Activated naive CD4-positive, alpha-beta T cell treated with Interleukin-2 at 50 U/mL for 16 hours (primary cell): ENCODE results near the gene KIF7.

ENCODE experiments used
- DNase-seq: peaks from one replicate; pipeline ENCODE4 v3.0.0-alpha.2; 2020

KIF7 gene

GRCh38 chr15:89646416-89647141 is 8.7 kb downstream of the KIF7 start:
- no peak for DNase-seq

DNA sequence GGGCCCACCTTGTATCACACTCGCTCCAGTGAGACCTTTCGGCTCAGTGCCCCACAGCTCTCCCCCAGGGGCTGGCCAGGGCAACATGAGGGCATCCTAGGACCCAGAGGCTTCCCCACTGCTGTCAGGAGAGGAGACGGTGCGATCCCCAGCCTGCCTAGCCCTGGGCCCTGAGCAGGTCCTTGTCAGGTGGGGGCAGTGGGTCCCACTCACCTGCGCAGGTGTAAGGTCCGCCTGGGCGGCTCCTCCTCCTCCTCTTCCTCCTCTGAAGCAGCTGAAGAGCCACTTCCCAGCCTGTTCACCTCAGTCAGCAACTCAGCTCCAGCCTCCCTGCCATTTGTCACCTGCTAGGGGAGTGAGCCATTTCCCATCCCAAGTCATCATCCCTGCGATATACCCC is 9.6 kb downstream of the KIF7 start:
- DNase-seq, result no peak

GRCh38 chr15:89642106-89642505 is 13.2 kb downstream of the KIF7 start:
- DNase-seq, result no peak

GRCh38 chr15:89641053-89641452 is 14.2 kb downstream of the KIF7 start:
- DNase-seq, result no peak

- no peak for DNase-seq
These were observed 15.0 kb downstream of the KIF7 start for GRCh38 chr15:89640245-89640644.

GRCh38 chr15:89633585-89633984 is 21.7 kb downstream of the KIF7 start:
- no peak for DNase-seq

DNA sequence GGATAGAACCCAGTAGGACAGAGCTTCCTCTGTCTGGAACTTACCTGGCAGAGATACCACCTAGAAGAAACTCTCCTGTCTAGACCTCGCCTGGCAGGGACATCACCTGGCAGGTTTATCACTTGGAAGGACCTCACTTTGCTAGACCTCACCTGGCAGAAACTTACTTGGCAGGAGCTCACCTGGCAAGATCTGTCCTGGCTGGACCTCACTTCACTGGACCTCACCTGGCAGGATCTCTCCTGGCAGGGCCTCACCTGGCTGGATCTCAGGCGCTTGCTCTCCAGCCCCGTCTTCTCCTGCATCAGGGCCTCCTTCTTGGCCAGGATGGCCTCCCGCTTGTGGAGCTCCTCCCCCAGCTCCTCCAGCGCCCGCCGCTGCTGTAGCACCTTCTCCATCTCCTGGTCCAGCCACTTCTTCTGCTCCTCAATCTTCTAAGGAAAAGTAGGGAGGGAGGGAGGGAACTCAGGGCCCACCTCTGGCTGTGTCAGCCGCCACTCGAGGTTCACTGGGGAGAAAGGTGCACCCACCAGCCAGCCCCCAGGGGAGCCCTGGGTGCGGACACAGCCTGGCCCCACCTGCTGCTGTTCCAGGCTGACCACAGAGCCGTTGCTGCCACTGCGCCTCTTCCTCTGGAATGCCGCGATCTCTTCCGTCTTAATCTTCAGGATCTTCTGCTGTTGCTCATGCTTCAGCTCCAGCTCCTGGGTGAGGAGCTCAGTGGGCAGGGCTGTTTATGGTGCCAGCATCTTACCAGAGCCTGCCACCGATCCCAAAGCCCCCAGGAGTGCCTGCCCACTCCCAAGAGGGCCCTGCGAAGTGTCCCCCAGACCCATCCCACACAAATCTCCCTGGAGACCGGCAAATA is 22.5 kb downstream of the KIF7 start:
- no peak for DNase-seq

- no peak for DNase-seq
These were observed 23.4 kb downstream of the KIF7 start for GRCh38 chr15:89631902-89632264.

DNA sequence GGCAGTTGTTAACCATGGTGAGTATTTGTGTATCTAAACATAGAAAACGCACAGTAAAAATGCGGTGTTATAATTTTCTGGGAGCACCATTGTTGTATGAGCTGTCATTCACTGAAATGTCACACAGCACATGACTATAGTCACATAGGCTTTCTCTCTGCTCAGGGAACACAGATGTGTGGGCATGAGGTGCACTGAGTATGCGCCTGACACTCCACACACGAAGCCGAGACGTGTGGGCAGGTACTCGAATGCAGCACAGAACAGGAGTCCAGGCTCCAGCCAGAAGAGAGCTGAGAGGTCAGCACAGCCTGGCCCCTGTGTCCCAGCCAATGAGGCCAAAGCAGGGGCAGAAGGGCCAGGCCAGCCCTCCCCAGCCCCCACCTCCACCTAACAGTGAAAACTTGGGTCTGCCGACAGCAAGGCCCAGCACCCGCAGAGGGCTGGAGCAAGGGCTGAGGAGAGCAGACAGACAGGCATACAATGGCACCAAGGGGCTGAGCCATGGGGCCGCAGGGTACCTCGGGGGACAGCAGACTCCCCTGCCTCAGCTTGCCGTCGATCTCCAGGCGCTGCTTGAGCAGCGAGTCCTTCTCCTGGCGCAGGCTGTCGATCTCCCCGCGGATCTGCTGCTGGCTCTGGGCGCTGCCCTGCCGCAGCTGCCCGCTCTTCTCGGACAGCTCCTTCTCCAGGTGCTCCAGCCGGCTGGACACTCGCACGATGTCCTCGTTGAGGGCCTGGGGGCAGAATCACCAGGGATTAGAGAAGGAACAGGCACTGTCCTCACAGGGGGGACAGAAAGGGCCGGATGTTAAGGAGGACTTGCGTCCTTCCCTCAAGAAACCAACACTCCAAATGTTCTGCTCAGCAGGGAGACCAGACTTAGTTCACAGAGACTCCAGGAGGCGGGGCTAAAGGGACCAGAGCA is 24.0 kb downstream of the KIF7 start:
- no peak for DNase-seq

- DNase-seq, result no peak
These were observed 25.0 kb downstream of the KIF7 start for GRCh38 chr15:89630260-89630659.

DNA sequence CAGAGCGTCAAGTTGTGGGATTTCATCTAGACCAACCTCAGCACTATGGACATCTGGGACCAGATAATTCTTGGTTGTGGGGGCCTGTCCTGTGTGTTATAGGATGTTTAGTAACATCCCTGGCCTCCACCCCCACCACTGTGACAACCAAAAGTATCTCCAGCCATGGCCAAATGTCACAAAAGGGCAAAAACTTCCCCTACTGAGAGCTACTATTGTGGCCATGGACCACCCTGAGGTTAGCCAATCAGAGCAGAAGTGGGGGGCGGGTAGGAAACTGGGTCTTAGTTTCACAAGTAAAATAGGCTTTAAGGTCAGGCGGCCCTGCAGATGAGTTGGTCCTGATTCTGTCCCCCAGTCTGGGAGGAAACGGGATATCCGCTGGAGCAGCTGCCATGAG is 25.4 kb downstream of the KIF7 start:
- no peak for DNase-seq

DNA sequence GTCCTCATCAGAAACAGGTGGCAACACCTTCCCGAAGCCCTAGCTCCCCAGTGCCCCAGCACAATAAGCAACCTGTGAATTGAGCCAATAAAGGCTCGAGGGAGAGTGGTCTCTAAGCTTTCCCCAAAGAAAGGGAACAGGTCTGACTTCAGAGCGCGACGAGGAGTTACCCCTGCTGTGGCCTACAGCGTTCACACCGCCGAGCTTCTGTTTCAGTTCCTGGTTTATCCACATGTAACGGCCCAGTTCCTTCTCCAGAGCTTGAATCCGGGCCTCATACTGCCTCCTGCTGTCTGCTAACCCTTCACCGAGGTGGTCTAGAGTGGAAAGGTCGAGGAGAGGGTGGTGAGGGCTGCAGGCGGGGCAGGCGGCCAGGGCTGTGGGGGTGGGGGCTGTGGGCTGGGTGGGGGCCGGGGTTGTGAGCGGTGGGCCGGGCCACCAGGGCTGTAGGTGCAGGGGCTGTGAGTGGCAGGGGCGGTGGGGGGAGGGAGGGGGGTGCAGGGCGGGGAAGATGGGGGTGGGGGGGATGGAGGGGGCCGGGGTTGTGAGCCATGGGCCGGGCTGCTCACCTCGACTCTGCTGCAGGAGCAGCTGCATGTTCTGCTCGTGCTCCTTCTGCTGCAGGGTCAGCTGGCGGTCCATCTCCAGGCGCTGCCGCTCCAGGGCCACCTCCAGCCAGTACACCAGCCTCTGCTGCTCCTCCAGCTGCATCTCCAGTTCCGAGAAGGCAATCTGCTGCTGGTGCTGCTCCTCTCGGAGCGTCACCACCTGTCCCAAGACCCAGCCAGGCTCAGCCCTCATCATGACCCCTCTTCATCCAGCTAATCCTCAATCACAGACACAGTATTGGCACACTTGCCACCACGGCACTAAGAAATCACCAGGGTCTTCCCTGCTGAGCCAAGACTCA is 26.2 kb downstream of the KIF7 start:
- DNase-seq, result no peak

- no peak for DNase-seq
These were observed 27.0 kb downstream of the KIF7 start for GRCh38 chr15:89628301-89628700.

DNA sequence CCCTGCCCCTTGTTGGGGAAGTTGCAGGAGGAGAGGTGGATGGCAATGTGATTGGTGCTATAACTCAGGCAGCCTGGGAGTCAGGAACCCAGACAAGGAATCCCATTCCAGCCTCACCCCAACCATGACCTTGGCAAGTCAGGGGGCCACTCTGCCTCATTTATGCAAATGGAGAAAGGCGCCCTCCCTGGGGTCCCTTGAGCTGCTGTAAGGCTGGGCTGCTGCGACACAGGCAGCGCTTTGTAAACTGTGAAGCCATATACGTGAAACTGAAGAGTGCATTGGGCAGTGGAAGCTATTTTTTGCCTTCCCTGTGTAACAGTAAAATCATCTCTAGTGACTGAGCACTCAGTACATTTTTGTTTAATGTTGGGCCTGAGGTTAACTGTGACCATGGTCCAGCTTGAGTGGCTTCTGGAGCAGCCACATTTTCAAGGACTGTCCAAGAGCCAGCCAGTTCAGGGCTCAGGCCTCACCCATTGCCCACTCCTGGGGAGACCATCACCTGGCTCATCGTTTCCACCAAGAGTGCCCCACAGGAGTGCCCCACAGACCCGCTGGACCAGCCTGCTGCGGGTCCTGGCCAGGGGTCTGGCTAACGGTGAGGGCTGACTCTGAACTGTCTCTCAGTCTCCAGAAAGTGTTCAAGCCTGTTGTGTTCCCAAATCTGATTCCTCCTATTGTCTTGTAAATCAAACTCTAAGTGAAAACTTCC is 27.9 kb downstream of the KIF7 start:
- DNase-seq, result no peak

DNA sequence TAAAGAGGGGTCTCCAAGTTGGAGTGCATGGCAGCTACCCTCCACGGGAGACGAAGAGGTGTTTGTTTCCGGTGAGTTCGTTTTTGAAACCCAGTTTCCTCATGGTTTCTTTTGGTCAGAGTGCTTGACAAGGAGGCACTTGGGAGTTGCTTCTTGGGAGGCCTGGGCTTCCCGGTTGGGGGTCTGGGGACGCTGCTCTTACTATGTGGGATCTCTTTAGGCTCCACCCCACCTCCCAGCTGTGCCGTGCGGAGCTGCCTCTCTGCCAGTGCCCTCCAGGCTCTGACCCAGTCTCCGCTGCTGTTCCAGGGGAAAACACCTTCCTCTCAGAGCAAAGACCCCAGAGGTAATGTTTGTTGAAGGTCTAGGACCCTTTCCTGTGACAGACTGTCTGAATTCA is 29.6 kb downstream of the KIF7 start:
- DNase-seq, result no peak

- DNase-seq, result no peak
These were observed 32.1 kb downstream of the KIF7 start for GRCh38 chr15:89623165-89623564.

DNA sequence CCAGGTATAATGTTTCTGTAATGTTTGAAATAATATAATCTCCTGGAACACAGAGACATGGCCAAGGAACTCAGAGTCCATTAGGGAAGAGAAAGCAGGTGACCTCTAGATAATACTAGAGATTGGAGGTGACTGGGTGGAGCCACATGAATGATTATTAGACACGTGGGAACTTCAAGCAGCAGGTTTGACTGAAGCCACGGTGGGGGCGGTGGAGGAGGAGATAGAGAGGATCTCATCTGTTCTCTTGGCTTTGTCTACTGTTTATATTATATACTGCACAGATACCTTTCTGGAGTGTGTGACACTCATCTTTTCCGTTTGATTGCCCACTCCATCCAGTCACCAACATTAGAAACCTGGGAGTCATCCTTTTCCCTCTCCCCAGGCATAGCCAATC is 33.7 kb downstream of the KIF7 start:
- no peak for DNase-seq

- no peak for DNase-seq
These were observed 39.0 kb downstream of the KIF7 start for GRCh38 chr15:89616228-89616627.

DNA sequence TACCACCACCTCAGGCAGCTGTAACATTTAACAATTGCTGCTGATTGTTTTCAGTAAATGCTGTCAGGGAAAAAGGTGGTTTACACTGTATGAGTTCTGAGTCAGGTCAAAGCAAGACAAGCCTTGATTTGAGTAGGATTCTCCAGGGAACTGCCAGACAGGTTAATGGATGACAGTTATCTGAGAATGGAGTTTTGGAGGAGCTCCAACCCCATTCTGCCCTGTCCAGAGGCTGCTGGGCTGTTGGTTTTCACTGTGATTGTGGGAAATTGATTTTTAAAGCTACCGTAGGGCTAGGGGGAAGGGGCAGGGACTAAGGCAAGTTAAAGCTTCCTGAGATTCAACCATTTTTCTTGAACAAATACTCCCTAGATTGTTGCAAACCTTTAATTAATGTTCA is 40.1 kb downstream of the KIF7 start:
- DNase-seq, result no peak

DNA sequence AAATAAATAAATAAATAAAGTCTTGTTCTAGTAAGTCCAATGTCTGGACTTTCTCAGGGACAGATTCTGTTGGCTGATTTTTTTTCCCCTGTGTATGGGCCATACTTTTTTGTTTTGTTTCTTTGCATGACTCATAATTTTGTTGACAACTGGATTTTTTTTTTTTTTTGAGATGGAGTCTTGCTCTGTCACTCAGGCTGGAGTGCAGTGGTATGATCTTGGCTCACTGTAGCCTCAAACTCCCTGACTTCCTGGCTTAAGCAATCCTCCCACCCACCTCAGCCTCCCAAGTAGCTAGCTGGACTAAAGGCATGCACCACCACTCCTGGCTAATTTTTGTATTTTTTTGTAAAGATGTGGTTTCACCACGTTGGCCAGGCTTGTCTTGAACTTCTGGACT is 41.1 kb downstream of the KIF7 start:
- no peak for DNase-seq

DNA sequence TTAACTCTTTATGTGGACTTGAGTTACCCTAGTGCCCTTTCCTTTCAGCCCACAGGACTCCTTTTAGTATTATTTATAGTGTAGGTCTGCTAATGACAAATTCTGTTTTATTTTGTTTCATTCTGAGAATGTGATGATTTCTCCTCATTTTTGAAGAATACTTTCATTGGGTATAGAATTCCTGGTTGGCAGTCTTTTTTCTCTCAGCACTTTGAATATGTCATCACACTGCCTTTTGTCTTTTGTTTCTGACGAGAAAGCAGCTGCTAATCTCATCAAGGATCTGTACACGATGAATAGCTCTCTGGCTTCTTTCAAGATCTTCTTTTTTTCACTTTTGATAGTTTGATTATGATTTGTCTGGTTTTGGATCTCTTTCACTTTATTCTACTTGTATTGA is 42.2 kb downstream of the KIF7 start:
- DNase-seq, result no peak

- DNase-seq, result no peak
These were observed 44.0 kb downstream of the KIF7 start for GRCh38 chr15:89611317-89611716.
